ENCODE results near the gene CYTH4.
"Not testable (repeated sequence)": the region's sequence is repeated elsewhere in the genome, so short reads cannot be mapped to it uniquely, and the experiment has no call there.

CYTH4 gene

GRCh38 chr22:37282385-37282677, at the start of gene CYTH4:
Gene CYTH4 (plus strand): TSS chr22:37282508. CDS start chr22:37282570, 62 bp downstream.
- peak; percentile 81 to 87 for DNase-seq

DNA sequence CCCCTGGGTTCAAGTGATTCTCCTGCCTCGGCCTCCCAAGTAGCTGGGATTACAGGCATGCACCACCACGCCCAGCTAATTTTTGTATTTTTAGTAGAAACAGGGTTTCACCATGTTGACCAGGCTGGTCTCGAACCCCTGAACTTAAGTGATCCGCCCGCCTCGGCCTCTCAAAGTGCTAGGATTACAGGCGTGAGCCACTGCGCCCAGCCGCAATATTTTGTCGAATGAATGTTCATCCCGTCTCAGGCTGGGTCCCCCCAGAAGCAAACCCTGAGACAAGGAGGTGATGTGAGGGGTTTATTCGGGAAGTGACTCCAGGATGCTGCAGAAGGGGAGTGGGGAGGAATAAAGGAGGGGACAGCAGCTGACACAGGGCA, 48.9 kb upstream of the CYTH4 start:
- DNase-seq: not testable (repeated sequence)

DNA sequence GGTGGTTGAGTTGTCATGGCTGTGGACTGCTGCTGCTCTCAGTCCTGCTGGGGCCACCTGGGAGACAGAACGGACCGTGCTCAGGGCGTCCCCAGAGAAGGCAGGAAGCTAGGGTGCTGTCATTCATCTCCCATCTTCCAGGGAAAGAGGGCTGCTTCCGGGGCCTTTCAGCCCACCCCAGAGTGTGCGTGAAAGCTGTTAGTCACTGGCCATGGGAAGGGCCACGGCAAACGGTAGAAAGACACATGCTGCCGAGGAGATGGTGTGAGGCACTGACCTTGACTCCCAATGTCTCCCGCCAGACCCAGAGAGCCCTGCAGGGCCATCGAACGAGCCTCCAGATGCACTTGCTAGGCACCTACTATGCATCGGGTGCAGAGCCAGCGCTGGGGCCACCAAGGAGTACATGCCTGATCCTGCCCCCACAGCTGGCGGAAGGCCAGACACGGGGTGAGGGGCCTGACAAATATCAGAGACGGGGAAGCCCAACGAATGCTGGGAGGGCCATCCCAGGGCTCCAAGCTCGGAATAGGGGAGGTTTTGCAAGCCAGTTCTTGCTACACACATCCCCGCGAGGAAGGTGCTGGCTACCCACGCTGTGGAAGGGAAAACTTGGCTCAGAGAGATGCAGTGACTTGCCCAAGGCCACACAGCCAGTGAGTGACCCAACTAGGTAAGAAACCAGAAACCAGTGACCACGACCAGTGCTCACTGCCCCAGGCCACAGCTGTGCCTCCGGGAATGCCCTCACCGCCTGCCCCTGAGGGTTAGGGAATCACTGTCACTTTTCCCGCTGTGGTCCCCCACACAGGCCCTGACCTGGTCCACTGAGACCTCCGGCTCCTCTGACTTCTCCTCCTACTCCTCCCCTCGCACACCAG, 48.3 kb upstream of the CYTH4 start:
- peak in 1 of 2 experiments; percentile 26 for DNase-seq

DNA sequence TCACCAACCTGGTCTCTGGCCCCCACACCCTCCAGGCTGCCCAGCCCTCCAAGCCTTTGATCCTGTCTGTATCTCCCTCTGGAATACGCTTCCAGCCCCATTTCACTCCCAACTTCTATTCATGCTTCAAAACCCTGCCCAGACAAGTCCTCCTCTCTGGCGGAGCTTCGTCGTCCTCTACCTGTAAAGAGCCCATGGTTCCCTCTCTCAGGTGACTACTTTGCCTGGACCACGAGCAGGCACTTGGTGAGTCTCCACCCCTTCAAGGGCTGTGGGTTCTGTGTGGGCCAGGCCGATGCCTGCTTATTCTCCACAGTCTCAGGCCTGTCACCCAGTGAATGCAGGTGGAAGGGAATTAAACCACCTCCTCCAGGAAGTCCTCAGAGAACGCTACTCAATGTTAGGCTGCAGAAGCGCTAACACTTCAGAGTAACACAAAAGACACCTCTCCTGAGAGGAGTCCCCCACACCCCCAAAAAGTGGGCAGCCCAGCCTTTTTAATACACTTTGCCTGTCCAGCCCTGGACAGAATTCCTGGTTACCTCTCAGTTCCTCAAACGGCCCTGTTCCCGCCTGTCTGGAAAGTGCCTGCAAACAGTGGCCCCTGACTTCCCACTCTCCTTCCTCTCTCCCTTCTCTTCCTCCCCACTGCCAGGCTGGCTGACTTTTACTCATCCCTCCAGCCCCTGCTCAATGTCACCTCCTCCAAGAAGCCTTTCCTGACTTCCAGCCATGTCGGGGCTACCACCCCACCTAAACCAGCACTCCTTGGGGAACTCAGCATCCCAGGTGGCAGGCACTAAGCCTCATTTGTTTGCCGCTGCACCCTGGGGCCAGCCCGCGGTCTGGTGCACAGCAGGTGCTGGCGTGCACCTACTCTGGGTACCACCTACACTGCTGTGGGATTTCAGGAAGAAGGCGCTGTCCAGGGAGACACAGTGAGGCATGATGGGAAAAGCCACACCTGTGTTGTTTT, 47.3 kb upstream of the CYTH4 start:
- no peak for DNase-seq

GRCh38 chr22:37235897-37236607, 46.3 kb upstream of the CYTH4 start:
- DNase-seq: no peak

DNA sequence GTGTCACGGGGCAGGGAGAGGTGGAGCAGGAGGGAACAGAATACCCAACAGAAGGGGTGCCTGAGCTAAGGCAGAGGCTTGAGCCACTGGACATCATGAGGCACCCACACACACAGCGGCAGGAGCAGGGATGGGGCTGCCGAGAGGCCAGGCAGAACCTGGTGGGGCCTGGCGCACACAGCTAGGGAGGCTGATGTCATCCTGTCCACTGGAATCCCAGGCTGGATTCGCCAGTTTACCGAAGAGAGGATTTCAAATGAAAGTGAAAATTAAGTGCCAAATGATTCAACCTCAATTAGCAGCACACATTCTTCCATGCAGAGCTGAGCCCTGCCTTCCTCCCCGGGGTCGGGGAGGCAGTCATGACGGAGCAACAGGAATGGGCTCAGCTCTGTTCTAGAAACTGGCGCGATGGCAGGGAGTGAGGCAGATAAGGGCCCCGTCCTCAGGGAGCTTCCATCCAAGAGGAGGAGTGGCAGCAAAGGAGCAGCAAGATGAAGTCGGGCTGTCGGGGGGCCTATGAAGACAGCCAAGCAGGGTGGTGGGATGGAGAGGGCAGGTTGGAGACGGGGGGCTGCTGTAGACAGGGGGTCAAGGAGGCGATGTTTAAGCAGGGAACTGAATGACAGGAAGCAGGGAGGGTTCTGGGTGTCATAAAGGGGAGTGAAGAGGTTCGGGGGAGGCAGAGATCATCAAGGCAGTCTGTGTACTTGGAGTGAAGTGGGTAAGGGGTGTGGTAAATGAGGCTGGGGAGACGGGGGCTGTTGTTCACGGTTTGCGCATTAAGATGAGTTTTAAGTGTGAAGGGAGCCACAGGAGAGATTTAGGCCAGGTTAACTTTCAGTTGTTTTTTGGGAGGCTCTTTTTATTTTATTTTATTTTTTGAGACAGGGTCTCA, 44.7 kb upstream of the CYTH4 start:
- peak in 1 of 2 experiments; percentile 26 for DNase-seq

DNA sequence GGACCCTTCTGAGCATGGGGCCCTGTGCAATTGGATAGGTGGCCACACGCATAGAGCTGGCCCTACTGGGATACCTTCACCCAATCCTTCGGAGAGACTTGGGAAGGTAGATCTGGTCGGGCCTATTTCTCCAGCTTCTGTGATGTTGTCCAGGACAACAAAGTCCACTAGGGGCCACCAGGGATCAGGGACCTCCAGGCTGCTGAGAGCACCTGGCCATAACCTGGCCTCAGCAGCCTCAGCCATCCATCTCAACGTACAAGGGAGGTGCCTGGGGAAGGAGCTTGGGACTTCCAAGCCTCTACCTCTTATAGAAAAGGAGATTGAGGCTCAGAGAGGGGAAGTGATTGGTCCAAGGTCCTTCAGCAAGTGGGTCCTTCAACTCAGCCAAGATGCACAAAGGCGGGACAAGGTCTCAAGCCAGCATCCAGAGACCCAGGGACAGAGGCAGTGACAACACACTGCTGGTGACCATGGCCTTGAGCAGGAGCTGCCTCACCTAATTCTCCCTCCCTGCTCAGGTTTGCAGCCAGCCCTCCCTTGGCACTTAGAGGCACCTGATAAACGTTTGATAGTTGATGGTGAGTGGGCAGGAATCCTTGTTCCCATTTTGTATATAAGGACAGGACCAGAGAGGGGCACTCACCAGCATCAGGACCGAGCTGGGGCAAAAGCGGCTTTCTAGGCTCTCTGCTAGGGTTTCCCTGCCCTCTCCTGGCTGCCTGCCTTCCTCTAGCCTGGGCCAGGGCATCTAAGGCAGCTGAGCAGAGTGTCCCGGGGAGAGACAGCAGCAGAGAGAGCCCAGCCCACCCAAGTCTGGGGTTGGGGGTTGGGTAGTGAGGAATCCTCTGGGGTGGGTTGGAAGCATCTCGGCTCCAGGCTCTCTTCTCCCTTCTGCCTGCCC, 42.7 kb upstream of the CYTH4 start:
- DNase-seq: peak in 1 of 2 experiments; percentile 9

- DNase-seq: no peak
Observed at GRCh38 chr22:37240240-37240940, 41.9 kb upstream of the CYTH4 start.

DNA sequence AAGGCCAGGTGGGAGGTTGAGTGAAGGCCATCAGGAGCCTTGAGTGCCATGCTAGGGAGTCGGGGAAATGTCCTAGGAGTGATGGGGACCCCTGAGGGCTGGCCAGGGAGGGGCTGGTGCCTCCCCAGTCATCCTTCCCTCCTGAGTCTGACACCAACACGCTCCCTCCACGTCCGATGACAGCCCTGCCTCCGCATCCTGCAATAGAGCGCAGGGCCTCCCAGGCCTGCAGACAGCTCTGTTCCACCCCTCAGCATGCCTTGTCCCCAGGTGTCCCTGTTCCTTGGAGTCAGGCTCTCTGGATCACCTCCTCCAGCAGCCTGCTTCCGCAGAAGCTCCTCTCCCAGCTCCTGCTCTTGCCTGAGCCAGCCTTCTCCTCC, 41.4 kb upstream of the CYTH4 start:
- peak in 1 of 2 experiments; percentile 49 for DNase-seq

- peak; percentile 64 to 71 for DNase-seq
Observed at GRCh38 chr22:37241351-37242142, 40.8 kb upstream of the CYTH4 start.

DNA sequence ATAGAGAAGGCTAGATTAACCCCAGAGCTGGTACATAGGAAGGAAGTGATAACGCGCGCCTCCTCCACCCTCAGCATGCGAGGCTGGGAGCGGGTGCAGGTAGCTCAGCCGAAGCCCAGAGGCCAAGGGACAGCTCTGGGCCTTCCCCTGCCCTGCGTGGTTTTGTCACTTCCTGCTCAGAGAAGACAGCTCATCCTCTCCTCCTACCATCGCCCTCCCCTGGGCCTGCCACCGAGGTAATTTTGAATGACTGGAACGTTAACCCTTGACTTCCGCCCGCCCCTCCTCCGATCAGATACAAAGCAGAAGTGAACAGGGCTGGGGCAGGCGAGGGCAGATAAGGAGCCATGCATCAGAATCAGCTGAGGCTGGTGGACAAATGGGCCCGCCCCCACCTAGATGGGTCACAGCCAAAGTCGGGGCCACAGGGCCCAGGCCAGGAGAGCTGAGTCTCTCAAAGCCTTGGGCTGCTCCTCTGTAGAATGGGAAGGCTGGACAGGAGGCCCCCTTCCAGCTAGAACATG, 39.9 kb upstream of the CYTH4 start:
- DNase-seq: peak; percentile 92 to 96

- DNase-seq: peak; percentile 33 to 34
Observed at GRCh38 chr22:37243402-37244113, 38.8 kb upstream of the CYTH4 start.

GRCh38 chr22:37244114-37244921, 38.0 kb upstream of the CYTH4 start, which contains the start of gene RAC2:
Gene RAC2 (minus strand): TSS chr22:37244269. CDS start chr22:37244148, 121 bp downstream.
- DNase-seq: peak; percentile 96 to 97

GRCh38 chr22:37244922-37245722, 37.2 kb upstream of the CYTH4 start:
- DNase-seq: no peak

DNA sequence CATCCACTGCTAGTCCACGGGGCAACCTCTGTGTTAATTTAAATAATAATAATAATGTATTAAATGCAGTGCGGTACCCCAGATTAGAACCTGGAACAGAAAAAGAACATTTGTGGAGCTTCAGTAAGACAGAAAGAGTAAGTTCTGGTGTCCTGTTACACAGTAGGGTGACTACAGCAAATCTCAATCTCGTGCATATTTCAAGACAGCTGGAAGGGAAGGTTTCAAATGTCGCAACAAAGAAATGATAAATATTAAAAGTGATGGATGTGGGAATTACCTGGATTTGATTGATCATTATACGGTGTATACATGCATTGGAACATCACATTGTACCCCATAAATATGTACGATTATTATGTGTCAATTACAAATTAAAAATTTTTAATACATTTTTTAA, 36.6 kb upstream of the CYTH4 start:
- DNase-seq: no peak

GRCh38 chr22:37248251-37248650, 34.1 kb upstream of the CYTH4 start:
- no peak for DNase-seq

Measured in activated CD4-positive, alpha-beta T cell treated with anti-CD3 and anti-CD28 coated beads, Interleukin-2, amount 50 U/mL, for 48 hours (primary cell).